GM21423 (cell line): ENCODE data around the gene ZNF549.
"Not testable (repeated sequence)": the region's sequence is repeated elsewhere in the genome, so short reads cannot be mapped to it uniquely, and the experiment has no call there.

Source experiments
- ATAC-seq: cut with Tn5 transposase; IDR thresholded peaks from one replicate; pipeline ENCODE4 v1.9.1; 2021; ENCODE audit warnings: mild to moderate bottlenecking, moderate library complexity; ENCODE audit not compliant: unreplicated experiment

The ZNF549 gene

GRCh38 chr19:57527136-57527881 lies at the start of gene ZNF549:
Gene ZNF549, plus strand, starts transcription at chr19:57527356. Its CDS starts 218 bp downstream, at chr19:57527574.
- ATAC-seq: peak; percentile 98

- ATAC-seq: peak; percentile 97
Observed at GRCh38 chr19:57487477-57488298, 39.5 kb upstream of the ZNF549 start, which contains the start of gene ZNF419. Gene ZNF419, plus strand, starts transcription at chr19:57487750. Its CDS starts 201 bp downstream, at chr19:57487951.

GRCh38 chr19:57488299-57488644 lies 38.9 kb upstream of the ZNF549 start:
- ATAC-seq: not testable (repeated sequence)

GRCh38 chr19:57499332-57499679 lies 27.9 kb upstream of the ZNF549 start:
- ATAC-seq: not testable (repeated sequence)

GRCh38 chr19:57499680-57500395 lies 27.3 kb upstream of the ZNF549 start, which contains the start of gene ZNF773:
Gene ZNF773, plus strand, starts transcription at chr19:57499938. Its CDS starts 143 bp downstream, at chr19:57500081.
- peak; percentile 98 for ATAC-seq

- not testable (repeated sequence) for ATAC-seq
Observed at GRCh38 chr19:57500400-57500799, 26.8 kb upstream of the ZNF549 start.

GRCh38 chr19:57506163-57506562 lies 21.0 kb upstream of the ZNF549 start:
- no peak for ATAC-seq

- ATAC-seq: no peak
Observed at GRCh38 chr19:57511484-57511883, 15.7 kb upstream of the ZNF549 start.

- ATAC-seq: no peak
Observed at GRCh38 chr19:57512845-57513244, 14.3 kb upstream of the ZNF549 start.

- no peak for ATAC-seq
Observed at GRCh38 chr19:57515255-57515654, 11.9 kb upstream of the ZNF549 start.

- not testable (repeated sequence) for ATAC-seq
Observed at GRCh38 chr19:57518021-57518420, 9.1 kb upstream of the ZNF549 start.

- no peak for ATAC-seq
Observed at GRCh38 chr19:57537953-57538547, 10.9 kb downstream of the ZNF549 start.

- no peak for ATAC-seq
Observed at GRCh38 chr19:57546513-57546912, 19.4 kb downstream of the ZNF549 start.

GRCh38 chr19:57552432-57552831 lies 25.3 kb downstream of the ZNF549 start:
- ATAC-seq: no peak

- ATAC-seq: no peak
Observed at GRCh38 chr19:57557659-57558058, 30.5 kb downstream of the ZNF549 start.

GRCh38 chr19:57558525-57558924 lies 31.4 kb downstream of the ZNF549 start:
- ATAC-seq: no peak

- ATAC-seq: peak; percentile 25
Observed at GRCh38 chr19:57559008-57559403, 31.9 kb downstream of the ZNF549 start.

- ATAC-seq: peak; percentile 97
Observed at GRCh38 chr19:57559404-57560025, 32.4 kb downstream of the ZNF549 start, which contains the start of gene ZNF550. Gene ZNF550, minus strand, starts transcription at chr19:57559863. Its CDS starts 181 bp downstream, at chr19:57559682.

GRCh38 chr19:57560049-57560491 lies 32.9 kb downstream of the ZNF549 start:
- ATAC-seq: no peak

- ATAC-seq: no peak
Observed at GRCh38 chr19:57563547-57563946, 36.4 kb downstream of the ZNF549 start.
